Measurements from ENCODE around the gene ZNF365. TPM values are rescaled to one million over a fixed set of nuclear protein-coding genes. Genes with fewer than 3 reads are reported as not detected.

Gene ZNF365
- total RNA-seq, 1 donor, result 9.8 TPM

DNA sequence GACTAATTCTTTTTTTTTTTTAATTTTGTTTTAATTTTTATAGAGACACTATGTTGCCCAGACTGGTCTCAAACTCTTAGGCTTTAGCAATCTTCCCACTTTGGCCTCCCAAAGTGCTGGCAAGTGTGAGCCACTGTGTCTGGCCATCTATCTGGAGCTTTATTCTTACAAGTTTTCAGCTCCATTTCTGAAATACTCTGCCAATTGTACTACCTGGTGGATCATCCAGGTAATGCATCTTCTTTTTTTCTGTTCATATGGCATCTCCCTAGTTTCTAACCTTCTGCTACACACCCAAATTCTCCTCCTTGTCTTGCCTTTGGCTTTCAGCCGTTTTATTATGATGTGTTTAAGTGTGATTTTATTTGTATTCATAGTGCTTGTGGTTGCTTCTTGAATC is 40.2 kb downstream of the ZNF365 start:
- Histone ChIP-seq H3K36me3 (ENCODE audit: insufficient read depth, low read length) (no peaks in the 10 kb centered on the region), H3K9me3 (ENCODE audit: low read depth, low read length) (no peaks in the 10 kb centered on the region), H3K27ac (ENCODE audit: low read depth, low read length) (no peak overlapping the region), H3K4me2 (ENCODE audit: insufficient read depth, low read length) (no peak overlapping the region), H3K4me3 (ENCODE audit: insufficient read depth, low read length) (no peak overlapping the region), H2AFZ (ENCODE audit: low read length) (no peak overlapping the region), H3K79me2 (ENCODE audit: insufficient read depth, low read length) (no peaks in the 10 kb centered on the region), H3K4me1 (ENCODE audit: insufficient read depth, low read length) (no peaks in the 10 kb centered on the region), H4K20me1 (ENCODE audit: insufficient read depth, low read length) (no peaks in the 10 kb centered on the region), H3K27me3 (ENCODE audit: insufficient read depth, low read length) (no peaks in the 10 kb centered on the region)
- TF ChIP-seq, protein P1, sequence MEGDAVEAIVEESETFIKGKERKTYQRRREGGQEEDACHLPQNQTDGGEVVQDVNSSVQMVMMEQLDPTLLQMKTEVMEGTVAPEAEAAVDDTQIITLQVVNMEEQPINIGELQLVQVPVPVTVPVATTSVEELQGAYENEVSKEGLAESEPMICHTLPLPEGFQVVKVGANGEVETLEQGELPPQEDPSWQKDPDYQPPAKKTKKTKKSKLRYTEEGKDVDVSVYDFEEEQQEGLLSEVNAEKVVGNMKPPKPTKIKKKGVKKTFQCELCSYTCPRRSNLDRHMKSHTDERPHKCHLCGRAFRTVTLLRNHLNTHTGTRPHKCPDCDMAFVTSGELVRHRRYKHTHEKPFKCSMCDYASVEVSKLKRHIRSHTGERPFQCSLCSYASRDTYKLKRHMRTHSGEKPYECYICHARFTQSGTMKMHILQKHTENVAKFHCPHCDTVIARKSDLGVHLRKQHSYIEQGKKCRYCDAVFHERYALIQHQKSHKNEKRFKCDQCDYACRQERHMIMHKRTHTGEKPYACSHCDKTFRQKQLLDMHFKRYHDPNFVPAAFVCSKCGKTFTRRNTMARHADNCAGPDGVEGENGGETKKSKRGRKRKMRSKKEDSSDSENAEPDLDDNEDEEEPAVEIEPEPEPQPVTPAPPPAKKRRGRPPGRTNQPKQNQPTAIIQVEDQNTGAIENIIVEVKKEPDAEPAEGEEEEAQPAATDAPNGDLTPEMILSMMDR (IDR thresholded peaks at IDR 0.05; ENCODE audit: extremely low read depth, low read depth, low read length), result peak; percentile 18
- DNase-seq (ENCODE audit: insufficient read length, low spot score, missing footprints), result no peak

DNA sequence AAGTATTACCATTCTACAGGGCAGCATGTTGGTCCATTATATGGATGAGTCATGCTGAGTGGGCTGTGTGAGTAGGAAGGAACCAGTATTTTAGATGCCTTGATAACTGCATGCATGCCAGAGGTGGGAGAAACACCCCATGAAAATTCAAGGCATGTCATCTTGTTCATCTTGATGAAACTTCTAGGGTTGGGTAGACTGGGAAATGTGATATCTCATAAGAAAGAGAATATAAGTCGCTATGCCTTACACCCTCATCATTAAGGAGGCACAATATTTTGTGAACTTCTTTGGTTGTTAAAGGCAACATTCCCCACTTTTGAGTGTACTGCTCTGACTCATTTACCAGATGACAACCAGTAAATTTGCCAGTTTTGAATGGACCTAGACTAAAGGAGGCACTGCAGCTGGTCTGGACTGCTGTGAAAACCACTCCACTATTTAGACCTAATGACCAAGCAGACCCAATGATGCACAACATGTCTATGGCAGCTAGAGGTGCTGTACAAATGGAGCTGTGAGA is 48.0 kb downstream of the ZNF365 start:
- H2AFZ ChIP-seq (ENCODE audit: low read length), result no peak overlapping the region
- no peaks in the 10 kb centered on the region for H3K27me3 ChIP-seq (ENCODE audit: insufficient read depth, low read length)
- H4K20me1 ChIP-seq (ENCODE audit: insufficient read depth, low read length), result no peaks in the 10 kb centered on the region
- H3K9me3 ChIP-seq (ENCODE audit: low read depth, low read length), result no peaks in the 10 kb centered on the region
- H3K36me3 ChIP-seq (ENCODE audit: insufficient read depth, low read length), result no peaks in the 10 kb centered on the region
- TF ChIP-seq, protein P1 (IDR thresholded peaks at IDR 0.05; ENCODE audit: extremely low read depth, low read depth, low read length), result peak; percentile 16
- no peak overlapping the region for H3K4me3 ChIP-seq (ENCODE audit: insufficient read depth, low read length)
- peak overlapping the region; percentile 15 for H3K4me2 ChIP-seq (ENCODE audit: insufficient read depth, low read length)
- DNase-seq (ENCODE audit: insufficient read length, low spot score, missing footprints), result no peak
- no peaks in the 10 kb centered on the region for H3K79me2 ChIP-seq (ENCODE audit: insufficient read depth, low read length)
- peaks cover 17% of the 10 kb centered on the region for H3K4me1 ChIP-seq (ENCODE audit: insufficient read depth, low read length)
- peak overlapping the region; percentile 66 for H3K27ac ChIP-seq (ENCODE audit: low read depth, low read length)

DNA sequence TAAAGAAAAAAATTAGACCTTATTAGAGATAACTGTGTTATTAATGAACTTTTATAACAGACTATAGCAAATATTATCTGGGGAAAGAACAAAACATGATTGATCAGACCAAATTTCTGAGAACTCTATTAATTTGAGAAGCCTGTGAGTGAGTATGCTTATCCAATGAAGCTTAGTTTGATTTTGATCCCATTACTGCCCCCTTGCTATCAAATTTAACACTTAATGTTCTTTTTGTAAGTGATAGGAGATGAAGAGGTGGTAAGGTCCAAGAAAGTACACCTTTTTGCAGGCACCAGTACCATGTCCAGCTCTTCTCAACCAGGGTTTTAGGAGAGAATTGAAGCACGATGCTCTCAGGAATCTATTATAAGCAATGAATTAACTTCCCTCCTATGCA is 49.9 kb downstream of the ZNF365 start:
- Histone ChIP-seq H3K4me2 (ENCODE audit: insufficient read depth, low read length) (no peak overlapping the region), H3K27me3 (ENCODE audit: insufficient read depth, low read length) (no peaks in the 10 kb centered on the region), H4K20me1 (ENCODE audit: insufficient read depth, low read length) (no peaks in the 10 kb centered on the region), H3K36me3 (ENCODE audit: insufficient read depth, low read length) (no peaks in the 10 kb centered on the region), H3K9me3 (ENCODE audit: low read depth, low read length) (no peaks in the 10 kb centered on the region), H3K4me1 (ENCODE audit: insufficient read depth, low read length) (peaks cover 17% of the 10 kb centered on the region), H3K27ac (ENCODE audit: low read depth, low read length) (no peak overlapping the region), H2AFZ (ENCODE audit: low read length) (no peak overlapping the region), H3K4me3 (ENCODE audit: insufficient read depth, low read length) (no peak overlapping the region), H3K79me2 (ENCODE audit: insufficient read depth, low read length) (no peaks in the 10 kb centered on the region)
- TF ChIP-seq, protein P1 (IDR thresholded peaks at IDR 0.05; ENCODE audit: extremely low read depth, low read depth, low read length), result peak; percentile 30
- no peak for DNase-seq (ENCODE audit: insufficient read length, low spot score, missing footprints)

DNA sequence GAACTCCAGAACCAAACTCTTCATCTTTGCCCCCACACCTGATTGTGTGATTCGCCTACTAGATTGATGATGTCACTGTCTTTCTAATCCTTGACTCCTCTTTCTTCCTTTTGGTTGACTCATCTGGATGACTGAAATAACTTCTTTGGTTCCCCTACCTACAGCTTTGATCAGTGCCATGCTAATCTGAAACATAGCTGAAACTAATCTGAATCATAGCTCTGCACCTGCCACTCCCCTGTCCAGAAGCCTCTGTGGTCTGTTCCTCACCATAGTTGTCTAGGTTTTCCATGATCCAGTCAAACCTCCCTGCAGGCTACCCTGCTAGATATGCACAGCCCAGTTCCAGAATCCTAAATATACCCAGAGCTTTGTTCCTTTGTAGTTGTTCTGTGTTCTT is 51.9 kb downstream of the ZNF365 start:
- H3K9me3 ChIP-seq (ENCODE audit: low read depth, low read length), result no peaks in the 10 kb centered on the region
- no peak overlapping the region for H3K27ac ChIP-seq (ENCODE audit: low read depth, low read length)
- H2AFZ ChIP-seq (ENCODE audit: low read length), result no peak overlapping the region
- TF ChIP-seq, protein P1 (IDR thresholded peaks at IDR 0.05; ENCODE audit: extremely low read depth, low read depth, low read length), result no peak
- DNase-seq (ENCODE audit: insufficient read length, low spot score, missing footprints), result no peak
- H3K27me3 ChIP-seq (ENCODE audit: insufficient read depth, low read length), result no peaks in the 10 kb centered on the region
- H4K20me1 ChIP-seq (ENCODE audit: insufficient read depth, low read length), result no peaks in the 10 kb centered on the region
- H3K4me1 ChIP-seq (ENCODE audit: insufficient read depth, low read length), result peaks cover 17% of the 10 kb centered on the region
- H3K4me3 ChIP-seq (ENCODE audit: insufficient read depth, low read length), result no peak overlapping the region
- no peaks in the 10 kb centered on the region for H3K36me3 ChIP-seq (ENCODE audit: insufficient read depth, low read length)
- no peaks in the 10 kb centered on the region for H3K79me2 ChIP-seq (ENCODE audit: insufficient read depth, low read length)
- H3K4me2 ChIP-seq (ENCODE audit: insufficient read depth, low read length), result no peak overlapping the region

Data from osteoblast (primary cell).